Mucosa of rectum (tissue), 2 donors: ENCODE measurements around the gene PDLIM5.

Source experiments
- H3K27ac ChIP-seq, 2 donors: one replicate each; pipeline ENCODE4 v1.7.0; 2013; ENCODE audit warnings: inconsistent platforms in 2 of 2, low read depth in 2 of 2, low read length in 2 of 2
- H3K27me3 ChIP-seq, 2 donors: one replicate each; pipeline ENCODE4 v1.7.0; 2013; ENCODE audit warnings: low read length in 2 of 2; ENCODE audit not compliant: control insufficient read depth in 2 of 2, insufficient read depth in 2 of 2
- H3K36me3 ChIP-seq, 2 donors: one replicate each; pipeline ENCODE4 v1.7.0; 2013; ENCODE audit warnings: low read length in 2 of 2; ENCODE audit not compliant: control insufficient read depth in 2 of 2, insufficient read depth in 2 of 2
- H3K4me1 ChIP-seq, 2 donors: one replicate each; pipeline ENCODE4 v1.7.0; 2013; ENCODE audit warnings: low read length in 2 of 2, mild to moderate bottlenecking in 1 of 2; ENCODE audit not compliant: control insufficient read depth in 2 of 2, insufficient read depth in 2 of 2
- H3K4me3 ChIP-seq, 2 donors: one replicate each; pipeline ENCODE4 v1.7.0; 2013; ENCODE audit warnings: low read length in 2 of 2
- H3K9ac ChIP-seq, 2 donors: one replicate each; pipeline ENCODE4 v1.7.0; 2013; ENCODE audit warnings: low read length in 2 of 2, low read depth in 1 of 2, mild to moderate bottlenecking in 1 of 2
- H3K9me3 ChIP-seq, 2 donors: one replicate each; pipeline ENCODE4 v1.7.0; 2013; ENCODE audit warnings: low read length in 2 of 2; ENCODE audit not compliant: control insufficient read depth in 2 of 2
- donor health status: healthy.
- donor health status: Normal muscosa, but diverticular disease.

The PDLIM5 gene

DNA sequence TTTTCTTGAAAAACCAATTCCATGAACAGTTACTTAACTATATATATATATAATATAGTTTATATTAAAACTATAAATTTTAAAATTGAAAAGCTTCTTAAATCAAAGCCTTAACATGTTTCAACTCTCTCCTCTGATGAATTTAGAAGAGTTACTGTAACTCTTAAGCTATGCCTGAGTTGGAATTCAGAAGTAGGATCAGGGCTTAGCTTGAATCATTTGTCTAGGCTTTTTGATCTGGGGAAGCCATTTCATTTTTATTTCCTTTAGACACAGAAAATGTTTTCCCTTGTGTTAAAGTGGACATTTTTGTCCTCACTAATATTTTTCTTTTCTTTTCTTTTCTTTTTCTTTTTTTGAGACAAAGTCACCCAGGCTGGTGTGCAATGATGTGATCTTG is 40.4 kb upstream of the PDLIM5 start:
- Histone ChIP-seq H3K4me3 (no peak overlapping the region), H3K4me1 (no peaks in the 10 kb centered on the region), H3K36me3 (no peaks in the 10 kb centered on the region), H3K27me3 (no peaks in the 10 kb centered on the region), H3K9me3 (no peaks in the 10 kb centered on the region), H3K9ac (no peak overlapping the region), H3K27ac (no peak overlapping the region)

DNA sequence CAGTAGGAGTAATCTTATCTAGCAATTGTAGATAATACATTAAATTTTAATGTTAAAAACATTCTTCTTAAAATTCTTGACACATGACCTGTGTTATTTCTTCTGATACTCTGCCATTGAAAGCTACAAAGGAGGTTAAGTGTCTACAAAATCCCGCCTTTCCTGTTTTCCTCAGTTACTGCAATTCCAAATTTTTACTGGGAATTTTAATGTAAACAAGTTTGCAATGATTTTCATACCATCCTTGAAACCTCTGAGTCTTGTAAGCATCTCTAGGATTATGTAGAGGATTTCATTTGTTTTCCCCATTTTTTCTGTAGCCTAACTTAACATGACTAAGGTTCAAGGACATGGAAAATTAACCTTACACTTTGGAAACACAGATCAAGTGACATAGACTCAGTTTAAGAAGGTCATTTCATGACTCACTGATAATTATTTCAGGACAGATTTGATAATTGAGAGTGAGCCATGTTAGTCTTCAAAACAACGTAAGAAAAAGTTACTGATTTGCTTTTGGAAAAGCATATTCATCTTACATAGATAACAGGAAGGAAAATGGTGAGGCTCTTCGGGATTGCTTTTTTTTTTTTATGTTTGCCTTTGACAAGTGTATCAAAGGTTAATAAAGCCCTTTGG is 39.6 kb upstream of the PDLIM5 start:
- Histone ChIP-seq H3K9ac (no peak overlapping the region), H3K9me3 (no peaks in the 10 kb centered on the region), H3K4me1 (no peaks in the 10 kb centered on the region), H3K27me3 (no peaks in the 10 kb centered on the region), H3K36me3 (no peaks in the 10 kb centered on the region), H3K4me3 (peak overlapping the region in 1 of 2 donors; percentile 2), H3K27ac (no peak overlapping the region)

DNA sequence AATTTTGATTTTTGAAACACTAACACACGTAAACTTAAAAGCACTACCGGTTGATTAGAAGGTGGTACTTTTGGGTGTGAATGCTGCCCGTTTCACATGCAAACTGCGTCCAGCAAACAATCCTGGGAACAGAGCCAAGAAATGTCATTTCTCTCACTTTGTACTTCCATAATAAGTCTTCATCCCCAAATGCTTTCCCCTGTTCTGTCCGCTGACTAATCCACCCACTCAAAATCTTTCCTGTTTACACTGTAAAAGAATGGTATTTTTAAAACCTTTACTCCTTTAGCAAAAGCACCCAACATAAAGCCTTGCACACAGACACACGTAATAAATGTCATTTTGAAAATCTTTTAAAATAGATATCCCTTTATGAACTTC is 39.1 kb upstream of the PDLIM5 start:
- no peaks in the 10 kb centered on the region for H3K36me3 ChIP-seq
- no peaks in the 10 kb centered on the region for H3K27me3 ChIP-seq
- H3K4me3 ChIP-seq = peak overlapping the region in 1 of 2 donors; percentile 2
- no peak overlapping the region for H3K27ac ChIP-seq
- no peaks in the 10 kb centered on the region for H3K9me3 ChIP-seq
- H3K9ac ChIP-seq = no peak overlapping the region
- H3K4me1 ChIP-seq = no peaks in the 10 kb centered on the region

DNA sequence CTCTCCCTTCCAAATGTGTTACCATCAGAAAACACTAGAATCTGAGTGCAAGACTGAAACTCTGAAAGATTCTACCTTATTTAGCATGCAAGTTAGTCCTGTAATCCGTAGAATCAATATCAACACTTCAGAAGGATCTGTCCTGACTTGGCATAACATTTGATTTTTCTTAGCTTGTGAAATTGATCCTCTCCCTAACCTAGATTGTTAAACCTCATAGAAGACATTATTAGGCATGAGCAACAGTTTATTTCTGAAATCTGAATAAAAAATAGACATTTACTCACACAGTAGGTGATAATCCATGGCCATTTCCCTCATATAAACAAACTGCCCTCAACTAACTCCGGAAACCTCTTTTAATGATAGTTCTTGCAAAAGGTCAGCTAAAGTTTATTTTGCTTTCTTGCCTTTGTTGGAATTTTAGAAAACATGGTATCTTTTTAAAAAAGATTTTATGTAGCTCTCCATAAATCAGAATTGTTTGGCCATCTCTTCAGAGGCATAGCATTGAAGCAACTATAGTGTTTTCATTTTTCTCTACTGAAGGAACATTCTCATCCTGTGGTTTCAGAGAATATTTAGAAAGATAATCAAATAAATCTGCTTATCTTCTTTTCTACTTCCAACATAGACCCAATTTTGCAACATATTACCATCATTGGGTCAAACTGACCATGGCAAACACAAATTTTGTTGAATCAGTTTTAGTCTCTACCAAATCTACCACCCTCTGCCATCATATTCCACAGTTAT is 38.5 kb upstream of the PDLIM5 start:
- Histone ChIP-seq H3K36me3 (no peaks in the 10 kb centered on the region), H3K27ac (no peak overlapping the region), H3K4me3 (no peak overlapping the region), H3K4me1 (no peaks in the 10 kb centered on the region), H3K9me3 (no peaks in the 10 kb centered on the region), H3K9ac (no peak overlapping the region), H3K27me3 (no peaks in the 10 kb centered on the region)

DNA sequence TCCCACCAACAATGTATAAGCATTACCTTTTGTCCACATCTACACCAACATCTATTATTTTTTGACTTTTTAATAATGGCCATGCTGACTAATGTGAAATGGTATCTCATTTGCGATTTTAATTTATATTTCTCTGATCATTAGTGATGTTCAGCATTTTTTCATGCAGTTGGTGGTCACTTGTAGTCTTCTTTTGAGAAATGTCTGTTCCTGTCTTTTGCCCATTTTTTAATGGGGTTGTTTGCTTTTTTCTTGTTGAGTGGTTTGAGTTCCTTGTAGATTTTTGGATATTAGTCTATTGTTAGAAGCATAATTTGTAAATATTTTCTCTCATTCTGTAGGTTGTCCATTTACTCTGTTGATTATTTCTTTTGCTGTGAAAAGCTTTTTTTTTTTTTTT is 36.8 kb upstream of the PDLIM5 start:
- no peak overlapping the region for H3K4me3 ChIP-seq
- no peaks in the 10 kb centered on the region for H3K4me1 ChIP-seq
- no peaks in the 10 kb centered on the region for H3K9me3 ChIP-seq
- no peaks in the 10 kb centered on the region for H3K27me3 ChIP-seq
- H3K9ac ChIP-seq = no peak overlapping the region
- H3K36me3 ChIP-seq = no peaks in the 10 kb centered on the region
- H3K27ac ChIP-seq = no peak overlapping the region

DNA sequence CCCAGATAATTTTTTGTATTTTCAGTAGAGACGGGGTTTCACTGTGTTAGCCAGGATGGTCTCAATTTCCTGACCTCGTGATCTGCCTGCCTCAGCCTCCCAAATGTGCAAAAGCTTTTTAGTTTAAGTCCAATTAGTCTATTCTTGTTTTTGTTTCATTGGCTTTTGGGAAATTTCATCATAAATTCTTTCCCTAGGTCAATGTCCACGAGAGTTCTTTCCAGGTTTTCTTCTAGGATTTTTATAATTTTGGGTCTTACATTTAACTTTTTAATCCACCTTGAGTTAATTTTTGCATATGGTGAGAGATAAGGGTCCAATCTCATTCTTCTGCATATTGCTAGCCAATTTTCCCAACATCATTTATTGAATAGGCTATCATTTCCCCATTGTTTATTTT is 36.3 kb upstream of the PDLIM5 start:
- H3K4me1 ChIP-seq = no peaks in the 10 kb centered on the region
- no peaks in the 10 kb centered on the region for H3K9me3 ChIP-seq
- H3K4me3 ChIP-seq = no peak overlapping the region
- H3K36me3 ChIP-seq = no peaks in the 10 kb centered on the region
- no peak overlapping the region for H3K27ac ChIP-seq
- H3K9ac ChIP-seq = no peak overlapping the region
- no peaks in the 10 kb centered on the region for H3K27me3 ChIP-seq

DNA sequence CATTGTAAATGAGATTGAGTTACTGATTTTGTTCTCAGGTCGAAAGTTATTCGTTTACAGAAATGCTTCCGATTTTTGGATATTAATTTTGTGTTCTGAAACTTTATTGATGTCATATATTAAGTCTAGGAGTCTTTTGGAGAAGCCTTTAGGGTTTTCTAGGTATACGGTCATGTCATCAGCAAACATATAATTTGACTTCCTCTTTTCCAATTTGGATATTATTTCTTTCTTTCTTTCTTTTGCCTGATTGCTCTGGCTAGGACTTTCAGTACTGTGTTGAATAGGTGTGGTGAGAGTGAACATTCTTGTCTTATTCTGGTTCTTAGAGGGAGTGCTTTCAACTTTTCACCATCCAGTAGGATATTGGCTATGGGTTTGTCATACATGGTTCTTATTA is 35.4 kb upstream of the PDLIM5 start:
- Histone ChIP-seq H3K4me3 (no peak overlapping the region), H3K36me3 (no peaks in the 10 kb centered on the region), H3K27ac (no peak overlapping the region), H3K9ac (no peak overlapping the region), H3K4me1 (no peaks in the 10 kb centered on the region), H3K9me3 (no peaks in the 10 kb centered on the region), H3K27me3 (no peaks in the 10 kb centered on the region)

GRCh38 chr4:94416981-94417380 is 34.8 kb upstream of the PDLIM5 start:
- Histone ChIP-seq H3K27ac (no peak overlapping the region), H3K4me1 (no peaks in the 10 kb centered on the region), H3K9me3 (no peaks in the 10 kb centered on the region), H3K4me3 (no peak overlapping the region), H3K9ac (no peak overlapping the region), H3K27me3 (no peaks in the 10 kb centered on the region), H3K36me3 (no peaks in the 10 kb centered on the region)

DNA sequence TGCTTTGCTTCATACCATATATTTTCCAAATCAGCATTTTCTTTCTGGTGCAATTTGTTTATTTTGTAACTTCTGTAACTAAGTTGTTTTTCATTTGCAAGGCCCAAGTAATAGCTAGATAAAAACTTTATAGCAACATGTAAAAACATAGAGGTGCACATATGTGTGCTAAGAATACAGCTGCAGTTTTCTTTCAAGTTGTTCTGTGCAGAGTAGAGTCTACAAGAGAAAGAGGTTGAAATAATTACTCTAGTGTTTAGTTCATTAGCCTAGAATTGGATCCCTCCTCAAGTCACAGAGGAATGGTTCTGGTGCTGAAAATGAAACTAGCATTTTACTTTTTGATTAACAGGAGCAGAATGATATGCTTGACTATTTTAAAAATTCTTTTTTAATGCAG is 32.2 kb upstream of the PDLIM5 start:
- H3K27me3 ChIP-seq = no peaks in the 10 kb centered on the region
- no peak overlapping the region for H3K9ac ChIP-seq
- no peaks in the 10 kb centered on the region for H3K36me3 ChIP-seq
- no peaks in the 10 kb centered on the region for H3K4me1 ChIP-seq
- no peaks in the 10 kb centered on the region for H3K9me3 ChIP-seq
- H3K4me3 ChIP-seq = no peak overlapping the region
- no peak overlapping the region for H3K27ac ChIP-seq

DNA sequence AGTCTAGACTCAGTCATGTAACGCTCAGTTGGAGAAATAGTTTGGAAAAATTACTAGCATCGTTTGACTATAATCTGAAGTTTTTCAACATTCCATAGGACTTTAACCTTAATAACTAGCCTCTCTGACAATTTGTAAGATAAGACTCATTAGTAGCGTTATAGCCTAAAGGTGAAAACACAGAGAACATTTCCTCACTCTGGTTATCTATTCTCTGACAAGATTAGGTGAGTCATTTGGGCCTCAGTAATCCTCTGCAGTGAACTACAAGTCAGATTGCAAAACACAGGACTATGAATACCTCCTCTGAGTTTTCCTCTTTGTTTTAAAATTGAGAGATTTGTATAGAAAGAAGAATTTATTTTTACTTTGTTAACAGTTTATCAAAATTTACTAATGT is 31.8 kb upstream of the PDLIM5 start:
- Histone ChIP-seq H3K27ac (no peak overlapping the region), H3K9me3 (no peaks in the 10 kb centered on the region), H3K9ac (no peak overlapping the region), H3K36me3 (no peaks in the 10 kb centered on the region), H3K27me3 (no peaks in the 10 kb centered on the region), H3K4me1 (no peaks in the 10 kb centered on the region), H3K4me3 (no peak overlapping the region)
